Adrenal gland (tissue), 5 donors: ENCODE results near the gene PPM1L.

Experiments used
- POLR2A ChIP-seq, 2 donors: fragments of 450-650 bp; IDR thresholded peaks; one replicate each; pipeline ENCODE4 v1.6.1; 2017; ENCODE audit warnings: antibody characterized with exemption in 2 of 2, mild to moderate bottlenecking in 2 of 2, moderate library complexity in 1 of 2
- TF ChIP-seq, protein P1 (sequence below), 6 experiments: fragments of 450-650 bp in 4 of 6; fragments of 200-600 bp in 2 of 6; sonication (generic) in 1 of 6; IDR thresholded peaks; 1 replicate in 5 of 6; 2 replicates in 1 of 6; pipeline versions ENCODE4 v1.5.1 to v1.8.0; 2016 to 2021; ENCODE audit warnings: antibody characterized with exemption in 6 of 6, mild to moderate bottlenecking in 2 of 6, moderate library complexity in 1 of 6
- donor health status: DM: no; HTN: no; CAD: no.

DNA sequence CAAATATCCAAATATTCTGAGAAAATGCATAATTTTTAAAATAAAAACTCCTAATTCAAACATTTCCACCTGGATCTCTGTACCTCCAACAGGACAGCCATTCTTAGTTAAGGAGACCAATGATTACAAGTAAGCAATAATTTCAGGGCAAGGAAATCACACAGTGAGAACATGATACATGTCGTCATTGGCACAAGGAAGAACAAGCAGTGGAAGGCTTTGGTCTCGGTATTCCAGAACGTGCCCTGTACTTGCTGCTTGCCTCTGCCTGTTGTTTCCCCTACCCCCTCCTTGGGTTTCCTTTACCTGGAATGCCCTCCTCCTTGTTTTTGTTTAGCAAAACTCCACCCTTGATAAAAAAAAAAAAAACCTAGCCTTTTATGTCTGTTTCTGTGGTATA, 72.8 kb downstream of the PPM1L start:
- TF ChIP-seq POLR2A (IDR thresholded peaks at IDR 0.05): no peak
- TF ChIP-seq, protein P1, sequence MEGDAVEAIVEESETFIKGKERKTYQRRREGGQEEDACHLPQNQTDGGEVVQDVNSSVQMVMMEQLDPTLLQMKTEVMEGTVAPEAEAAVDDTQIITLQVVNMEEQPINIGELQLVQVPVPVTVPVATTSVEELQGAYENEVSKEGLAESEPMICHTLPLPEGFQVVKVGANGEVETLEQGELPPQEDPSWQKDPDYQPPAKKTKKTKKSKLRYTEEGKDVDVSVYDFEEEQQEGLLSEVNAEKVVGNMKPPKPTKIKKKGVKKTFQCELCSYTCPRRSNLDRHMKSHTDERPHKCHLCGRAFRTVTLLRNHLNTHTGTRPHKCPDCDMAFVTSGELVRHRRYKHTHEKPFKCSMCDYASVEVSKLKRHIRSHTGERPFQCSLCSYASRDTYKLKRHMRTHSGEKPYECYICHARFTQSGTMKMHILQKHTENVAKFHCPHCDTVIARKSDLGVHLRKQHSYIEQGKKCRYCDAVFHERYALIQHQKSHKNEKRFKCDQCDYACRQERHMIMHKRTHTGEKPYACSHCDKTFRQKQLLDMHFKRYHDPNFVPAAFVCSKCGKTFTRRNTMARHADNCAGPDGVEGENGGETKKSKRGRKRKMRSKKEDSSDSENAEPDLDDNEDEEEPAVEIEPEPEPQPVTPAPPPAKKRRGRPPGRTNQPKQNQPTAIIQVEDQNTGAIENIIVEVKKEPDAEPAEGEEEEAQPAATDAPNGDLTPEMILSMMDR (IDR thresholded peaks at IDR 0.05): no peak
